Hepatocyte (in vitro differentiated cells): ENCODE results near the gene STAP2.

Source experiments
- EZH2phosphoT487 ChIP-seq: fragments of 200-600 bp; sonication (generic); IDR thresholded peaks from one replicate; pipeline ENCODE4 v1.6.1; 2018; ENCODE audit warnings: antibody characterized with exemption, mild to moderate bottlenecking, low read depth, moderate library complexity; ENCODE audit not compliant: unreplicated experiment, severe bottlenecking
- TF ChIP-seq, protein P1 (sequence below): fragments of 200-600 bp; sonication (generic); IDR thresholded peaks from 2 replicates; pipeline ENCODE4 v1.5.1; 2016; ENCODE audit warnings: antibody characterized with exemption, mild to moderate bottlenecking; ENCODE audit not compliant: poor library complexity

DNA sequence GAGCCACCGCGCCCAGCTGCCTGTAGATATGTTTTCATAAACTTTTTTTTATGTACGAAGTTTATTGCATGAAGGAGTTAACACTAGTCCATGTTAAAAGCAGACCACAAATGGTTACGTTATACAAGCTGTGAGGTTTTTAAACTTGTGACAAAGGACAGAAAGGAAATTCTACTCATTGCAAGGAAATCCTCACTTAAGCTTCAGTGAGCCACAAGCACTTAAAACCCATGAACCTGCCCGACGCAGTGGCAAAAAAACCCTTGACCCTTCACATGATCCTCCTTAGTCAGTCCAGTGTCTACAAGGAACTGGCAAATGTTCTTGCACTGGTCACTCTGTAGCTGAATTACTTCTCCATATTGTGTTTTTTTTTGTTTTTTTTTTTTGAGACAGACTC is 8.9 kb upstream of the STAP2 start:
- TF ChIP-seq EZH2phosphoT487 = no peak
- TF ChIP-seq, protein P1, sequence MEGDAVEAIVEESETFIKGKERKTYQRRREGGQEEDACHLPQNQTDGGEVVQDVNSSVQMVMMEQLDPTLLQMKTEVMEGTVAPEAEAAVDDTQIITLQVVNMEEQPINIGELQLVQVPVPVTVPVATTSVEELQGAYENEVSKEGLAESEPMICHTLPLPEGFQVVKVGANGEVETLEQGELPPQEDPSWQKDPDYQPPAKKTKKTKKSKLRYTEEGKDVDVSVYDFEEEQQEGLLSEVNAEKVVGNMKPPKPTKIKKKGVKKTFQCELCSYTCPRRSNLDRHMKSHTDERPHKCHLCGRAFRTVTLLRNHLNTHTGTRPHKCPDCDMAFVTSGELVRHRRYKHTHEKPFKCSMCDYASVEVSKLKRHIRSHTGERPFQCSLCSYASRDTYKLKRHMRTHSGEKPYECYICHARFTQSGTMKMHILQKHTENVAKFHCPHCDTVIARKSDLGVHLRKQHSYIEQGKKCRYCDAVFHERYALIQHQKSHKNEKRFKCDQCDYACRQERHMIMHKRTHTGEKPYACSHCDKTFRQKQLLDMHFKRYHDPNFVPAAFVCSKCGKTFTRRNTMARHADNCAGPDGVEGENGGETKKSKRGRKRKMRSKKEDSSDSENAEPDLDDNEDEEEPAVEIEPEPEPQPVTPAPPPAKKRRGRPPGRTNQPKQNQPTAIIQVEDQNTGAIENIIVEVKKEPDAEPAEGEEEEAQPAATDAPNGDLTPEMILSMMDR = no peak
